Measurements from ENCODE around the gene HS1BP3. TPM values are rescaled to one million over a fixed set of nuclear protein-coding genes. Genes with fewer than 3 reads are reported as not detected.

The HS1BP3 gene
- total RNA-seq, 1 donor from 2014 or later: 23.8 TPM

DNA sequence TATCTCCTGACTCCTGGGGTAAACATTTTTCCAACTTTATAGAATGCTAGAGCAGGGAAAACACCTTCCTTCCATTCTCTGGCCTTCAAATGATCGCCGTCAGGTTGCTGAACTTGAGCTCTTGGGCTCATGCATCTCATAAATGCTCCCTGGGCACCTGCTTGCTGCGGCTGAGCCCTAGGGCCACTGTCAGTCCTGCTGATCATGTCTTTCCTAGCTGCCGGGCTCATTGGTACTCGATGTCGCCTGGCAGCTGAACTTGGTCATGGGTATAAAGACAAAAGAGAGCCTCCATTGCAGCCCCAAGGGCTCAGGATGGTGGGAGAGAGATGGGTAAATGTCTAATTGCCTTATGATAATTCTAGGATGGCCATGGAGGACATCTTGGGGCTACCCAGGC lies 80.6 kb downstream of the HS1BP3 start:
- no peak for DNase-seq
- H3K27ac Mint-ChIP-seq (ENCODE audit: unreplicated experiment): no peak overlapping the region
- H3K9me3 Mint-ChIP-seq (ENCODE audit: unreplicated experiment): peaks cover 4% of the 10 kb centered on the region
- peaks cover 6% of the 10 kb centered on the region for H3K27me3 Mint-ChIP-seq (ENCODE audit: unreplicated experiment)
- no peak overlapping the region for H3K4me3 Mint-ChIP-seq (ENCODE audit: unreplicated experiment)
- peaks cover 23% of the 10 kb centered on the region for H3K4me1 Mint-ChIP-seq (ENCODE audit: low read depth, unreplicated experiment)
- no peaks in the 10 kb centered on the region for H3K36me3 Mint-ChIP-seq (ENCODE audit: unreplicated experiment)
- no peak for TF ChIP-seq CTCF (IDR thresholded peaks at IDR 0.05; ENCODE audit: partially characterized antibody, unreplicated experiment)

DNA sequence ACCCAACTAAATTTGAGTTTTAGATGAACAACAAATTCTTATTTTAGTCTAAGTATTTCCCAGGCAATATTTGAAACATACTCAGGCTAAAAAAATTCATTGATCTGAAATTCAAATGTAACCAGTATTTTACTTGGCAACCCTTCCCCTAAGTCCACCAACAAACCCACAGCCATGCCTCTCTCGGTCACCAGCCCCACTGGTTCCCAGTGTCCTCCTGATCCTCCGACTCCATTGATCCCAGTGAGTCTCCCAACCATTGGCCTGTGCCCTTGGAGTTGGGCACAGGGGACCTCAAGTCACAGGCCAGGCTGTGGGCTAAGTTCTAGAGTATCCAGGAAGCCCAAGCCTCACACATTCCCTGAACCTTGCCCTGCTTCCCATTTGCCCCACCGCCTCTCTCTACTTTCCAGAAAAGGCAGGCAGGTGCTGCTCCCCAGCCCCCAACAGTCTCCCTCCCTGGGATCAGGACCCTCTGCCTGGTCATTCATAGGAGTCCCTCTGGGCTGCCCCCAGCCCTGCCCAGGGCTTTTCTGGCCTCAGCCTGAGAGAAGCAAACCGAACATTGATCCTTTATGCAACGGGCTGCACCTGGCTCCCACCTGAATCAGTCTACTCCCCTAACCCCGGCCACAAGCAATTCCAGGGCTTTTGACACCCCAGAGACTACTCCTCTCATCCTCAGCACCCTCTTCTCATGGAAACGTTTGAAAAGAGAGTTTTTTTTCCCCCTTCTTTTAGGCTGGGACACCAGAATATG lies 81.3 kb downstream of the HS1BP3 start:
- DNase-seq: no peak
- H3K27ac Mint-ChIP-seq (ENCODE audit: unreplicated experiment): no peak overlapping the region
- peaks cover 21% of the 10 kb centered on the region for H3K4me1 Mint-ChIP-seq (ENCODE audit: low read depth, unreplicated experiment)
- peaks cover 4% of the 10 kb centered on the region for H3K9me3 Mint-ChIP-seq (ENCODE audit: unreplicated experiment)
- H3K4me3 Mint-ChIP-seq (ENCODE audit: unreplicated experiment): no peak overlapping the region
- peaks cover 6% of the 10 kb centered on the region for H3K27me3 Mint-ChIP-seq (ENCODE audit: unreplicated experiment)
- H3K36me3 Mint-ChIP-seq (ENCODE audit: unreplicated experiment): no peaks in the 10 kb centered on the region
- no peak for TF ChIP-seq CTCF (IDR thresholded peaks at IDR 0.05; ENCODE audit: partially characterized antibody, unreplicated experiment)

GRCh38 chr2:20568501-20569463 lies 82.1 kb downstream of the HS1BP3 start:
- Mint-ChIP-seq H3K4me1 (ENCODE audit: low read depth, unreplicated experiment) (peaks cover 16% of the 10 kb centered on the region), H3K36me3 (ENCODE audit: unreplicated experiment) (no peaks in the 10 kb centered on the region), H3K4me3 (ENCODE audit: unreplicated experiment) (no peak overlapping the region), H3K27ac (ENCODE audit: unreplicated experiment) (no peak overlapping the region), H3K27me3 (ENCODE audit: unreplicated experiment) (peaks cover 6% of the 10 kb centered on the region), H3K9me3 (ENCODE audit: unreplicated experiment) (peaks cover 4% of the 10 kb centered on the region)
- TF ChIP-seq CTCF (IDR thresholded peaks at IDR 0.05; ENCODE audit: partially characterized antibody, unreplicated experiment): no peak
- DNase-seq: no peak

DNA sequence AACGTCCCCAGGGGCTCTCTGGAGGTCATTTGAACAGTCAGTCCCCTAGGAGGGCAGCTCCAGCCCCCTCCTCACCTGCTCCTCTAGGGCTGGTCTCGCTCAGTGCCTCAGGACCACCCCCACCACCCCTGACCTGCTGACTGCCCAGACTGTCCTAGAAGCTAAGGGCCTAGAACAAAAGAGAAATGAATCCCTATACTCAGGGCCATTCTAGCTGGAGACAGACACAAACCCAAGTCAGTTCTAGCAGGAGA lies 83.0 kb downstream of the HS1BP3 start:
- no peak overlapping the region for H3K27ac Mint-ChIP-seq (ENCODE audit: unreplicated experiment)
- H3K27me3 Mint-ChIP-seq (ENCODE audit: unreplicated experiment): peaks cover 3% of the 10 kb centered on the region
- peaks cover 4% of the 10 kb centered on the region for H3K9me3 Mint-ChIP-seq (ENCODE audit: unreplicated experiment)
- no peaks in the 10 kb centered on the region for H3K36me3 Mint-ChIP-seq (ENCODE audit: unreplicated experiment)
- H3K4me3 Mint-ChIP-seq (ENCODE audit: unreplicated experiment): no peak overlapping the region
- DNase-seq: no peak
- TF ChIP-seq CTCF (IDR thresholded peaks at IDR 0.05; ENCODE audit: partially characterized antibody, unreplicated experiment): no peak
- H3K4me1 Mint-ChIP-seq (ENCODE audit: low read depth, unreplicated experiment): peaks cover 14% of the 10 kb centered on the region

Other genes with a start within 250 kb of the HS1BP3 start
- gene RHOB, start 204.0 kb downstream of the HS1BP3 start, total RNA-seq (ENCODE audit: unreplicated experiment): 135 TPM
- not detected for gene GDF7, start 16.0 kb upstream of the HS1BP3 start, total RNA-seq (ENCODE audit: unreplicated experiment)
- gene LDAH, start 172.0 kb upstream of the HS1BP3 start, total RNA-seq (ENCODE audit: unreplicated experiment): 33.7 TPM

Data from glutamatergic neuron (in vitro differentiated cells).